Measurements from ENCODE around the gene COBL. TPM values are rescaled to one million over a fixed set of nuclear protein-coding genes. Genes with fewer than 3 reads are reported as not detected.

The COBL gene
- total and polyA plus RNA-seq, 8 donors: 7.4 to 32.0 (median 16.8) TPM

GRCh38 chr7:51065766-51066165 lies 250.8 kb downstream of the COBL start:
- 72 to 79% methylated on average over 6 of the region's 6 CpGs for WGBS, 2 donors
- H3K36me3 ChIP-seq: no peaks in the 10 kb centered on the region
- ATAC-seq: peak in 1 of 4 donors; percentile 4
- H3K9me3 ChIP-seq: no peaks in the 10 kb centered on the region
- intact Hi-C loops (cut with DNase I): no loop called here
- FAIRE-seq: no peak
- peaks cover 27 to 44% (median 43%) of the 10 kb centered on the region in 3 donors for H3K4me1 ChIP-seq
- H3K27ac ChIP-seq: peak overlapping the region in 3 of 4 donors; percentile 50 to 66 (median 55)
- no peaks in the 10 kb centered on the region for H3K27me3 ChIP-seq
- no peak for DNase-seq
- TF ChIP-seq CTCF (IDR thresholded peaks at IDR 0.05): no peak
- H3K4me3 ChIP-seq: no peak overlapping the region

- H3K27ac ChIP-seq: no peak overlapping the region
Measured at GRCh38 chr7:51064688-51065087, 251.9 kb downstream of the COBL start.

DNA sequence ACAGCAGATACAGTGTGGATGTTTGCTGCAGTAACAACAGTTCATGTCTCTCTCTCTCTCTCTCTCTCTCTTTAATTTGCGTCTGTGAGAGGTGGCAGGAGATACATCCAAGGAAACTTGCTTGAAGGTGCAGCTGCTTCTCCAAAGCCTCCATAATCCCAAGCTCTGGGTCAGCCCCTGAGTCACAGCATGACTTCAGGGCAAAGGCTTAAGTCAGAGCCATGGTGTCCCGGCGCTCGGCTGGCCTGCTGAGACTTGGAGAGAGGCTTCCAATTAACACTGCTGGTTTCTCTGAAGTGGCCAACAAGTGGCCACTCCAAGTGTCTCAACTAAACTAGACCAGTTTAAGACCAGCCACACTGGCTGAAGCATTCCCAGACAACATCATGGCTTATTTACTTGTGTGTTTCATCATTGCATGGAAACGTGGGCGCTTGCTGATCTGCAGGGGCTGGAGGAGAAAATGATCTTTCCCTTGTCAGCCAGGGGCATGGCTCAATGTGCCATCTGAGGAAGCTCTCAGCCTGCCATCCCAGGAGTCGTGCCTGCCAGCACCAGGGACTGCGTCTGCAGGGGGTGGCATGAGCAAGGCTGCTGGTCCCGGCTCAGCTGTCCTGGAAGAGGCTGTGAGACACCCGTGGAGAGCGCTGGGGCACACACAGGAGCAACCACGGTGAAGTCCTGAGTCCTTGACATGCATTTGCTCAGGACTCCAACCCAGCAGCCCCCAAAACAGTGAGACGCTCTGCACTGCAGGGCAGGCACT lies 254.2 kb downstream of the COBL start:
- Histone ChIP-seq H3K27ac (no peak overlapping the region), H3K9me3 (no peaks in the 10 kb centered on the region), H3K4me1 (peaks cover 18 to 31% (median 19%) of the 10 kb centered on the region in 3 donors), H3K4me3 (no peak overlapping the region), H3K27me3 (no peaks in the 10 kb centered on the region), H3K36me3 (no peaks in the 10 kb centered on the region)
- WGBS, 2 donors: 81 to 83% methylated on average over 13 of the region's 13 CpGs
- no peak for TF ChIP-seq CTCF (IDR thresholded peaks at IDR 0.05)
- FAIRE-seq: no peak
- intact Hi-C loops (cut with DNase I): no loop called here
- no peak for ATAC-seq
- peak in 1 of 6 donors; percentile 40 for DNase-seq

More at GRCh38 chr7:51064688-51065087, 251.9 kb downstream of the COBL start:
- Histone ChIP-seq H3K4me1 (peaks cover 27 to 47% (median 39%) of the 10 kb centered on the region in 3 donors), H3K27me3 (no peaks in the 10 kb centered on the region), H3K36me3 (no peaks in the 10 kb centered on the region), H3K9me3 (no peaks in the 10 kb centered on the region), H3K4me3 (no peak overlapping the region)
- DNase-seq (no peak), ATAC-seq (no peak), FAIRE-seq (no peak)
- intact Hi-C loops (cut with DNase I): no loop called here
- 92 to 93% methylated on average over 3 of the region's 3 CpGs for WGBS, 2 donors
- TF ChIP-seq CTCF (IDR thresholded peaks at IDR 0.05): no peak

GRCh38 chr7:51060536-51060935 lies 256.1 kb downstream of the COBL start:
- no peak overlapping the region for H3K27ac ChIP-seq
- H3K36me3 ChIP-seq: no peaks in the 10 kb centered on the region
- H3K4me3 ChIP-seq: no peak overlapping the region
- 77 to 78% methylated on average over 5 of the region's 5 CpGs for WGBS, 2 donors
- no peak for ATAC-seq
- no peaks in the 10 kb centered on the region for H3K9me3 ChIP-seq
- intact Hi-C loops (cut with DNase I): no loop called here
- FAIRE-seq: no peak
- H3K27me3 ChIP-seq: no peaks in the 10 kb centered on the region
- TF ChIP-seq CTCF (IDR thresholded peaks at IDR 0.05): no peak
- H3K4me1 ChIP-seq: peaks cover 2 to 17% (median 6%) of the 10 kb centered on the region in 3 donors
- no peak for DNase-seq
